B cell (primary cell): ENCODE data around the gene DNAJC4. TPM values are rescaled to one million over a fixed set of nuclear protein-coding genes. Genes with fewer than 3 reads are reported as not detected.
A peak's percentile ranks its signal among the peaks of the same experiment; 100 is the strongest.

Experiments used
- ATAC-seq: fragments of 200-7000 bp; cut with Tn5 transposase; one replicate; pipeline ENCODE4 v1.10.0; 2021; ENCODE audit warnings: low read depth, mild to moderate bottlenecking, moderate number of reproducible peaks, moderate library complexity
- CTCF ChIA-PET: fragments of 350-600 bp; sonication (Branson Sonifier 250); formaldehyde crosslinking; loops from one replicate; lab custom pipeline; 2021; ENCODE audit warnings: antibody characterized with exemption, inconsistent platforms; lab: Charles Lee
- POLR2A ChIA-PET: fragments of 350-600 bp; sonication (Branson Sonifier 250); formaldehyde crosslinking; loops from one replicate; lab custom pipeline; 2021; ENCODE audit warnings: antibody characterized with exemption; lab: Charles Lee
- DNase-seq: peaks from one replicate; pipeline ENCODE4 v3.0.0; 2013
- H2AFZ ChIP-seq: 2 replicates; pipeline ENCODE4 v1.6.1; 2012; ENCODE audit warnings: mild to moderate bottlenecking, low read depth, low read length; ENCODE audit not compliant: insufficient read depth, poor library complexity, severe bottlenecking
- H3K27ac ChIP-seq, 2 donors: 1 replicate in 1 of 2; 2 replicates in 1 of 2; pipeline ENCODE4 v1.5.1; 2012 to 2013; ENCODE audit warnings: low read length in 2 of 2, mild to moderate bottlenecking in 2 of 2, moderate library complexity in 1 of 2
- H3K27me3 ChIP-seq, 4 experiments: fragments of 200-600 bp in 1 of 4; sonication (generic) in 1 of 4; replicated peaks in 1 of 4; 1 replicate in 2 of 4; 2 replicates in 2 of 4; pipeline versions ENCODE4 v1.6.1 to v1.7.0; 2013 to 2016; ENCODE audit warnings: low read length in 3 of 4, mild to moderate bottlenecking in 2 of 4, mixed read lengths in 1 of 4, moderate library complexity in 1 of 4; ENCODE audit not compliant: insufficient read depth in 4 of 4, control insufficient read depth in 3 of 4; ENCODE audit errors: control extremely low read depth in 1 of 4
- H3K36me3 ChIP-seq, 2 experiments: replicated peaks in 1 of 2; 1 replicate in 1 of 2; 2 replicates in 1 of 2; pipeline versions ENCODE4 v1.6.1 to v1.7.1; 2013; ENCODE audit warnings: low read length in 1 of 2; ENCODE audit not compliant: insufficient read depth in 2 of 2, control insufficient read depth in 1 of 2; ENCODE audit errors: control extremely low read depth in 1 of 2, extremely low read depth in 1 of 2
- H3K4me1 ChIP-seq, 2 donors: fragments of 200-600 bp in 1 of 2; sonication (generic) in 1 of 2; 1 replicate in 1 of 2; 2 replicates in 1 of 2; pipeline versions ENCODE4 v1.5.1 to v1.6.1; 2013 to 2017; ENCODE audit warnings: low read length in 2 of 2; ENCODE audit not compliant: control insufficient read depth in 2 of 2, insufficient read depth in 2 of 2
- H3K4me2 ChIP-seq: replicated peaks from 2 replicates; pipeline ENCODE3; 2012; ENCODE audit warnings: mild to moderate bottlenecking, low read depth, low read length; ENCODE audit not compliant: poor library complexity, severe bottlenecking
- H3K4me3 ChIP-seq, 5 experiments: fragments of 200-600 bp in 1 of 5; sonication (generic) in 1 of 5; 1 replicate in 3 of 5; 2 replicates in 2 of 5; pipeline versions ENCODE4 v1.5.1 to v1.7.0; 2011 to 2016; ENCODE audit warnings: low read length in 4 of 5, mild to moderate bottlenecking in 4 of 5, low read depth in 2 of 5, control low read depth in 1 of 5, moderate library complexity in 1 of 5; ENCODE audit not compliant: insufficient read depth in 1 of 5; ENCODE audit errors: control extremely low read depth in 1 of 5, extremely low read depth in 1 of 5
- H3K79me2 ChIP-seq: fragments of 200-600 bp; sonication (generic); one replicate; pipeline ENCODE4 v1.6.0; 2016; ENCODE audit warnings: low read length; ENCODE audit not compliant: control insufficient read depth, insufficient read depth
- H3K9ac ChIP-seq: fragments of 200-600 bp; sonication (generic); 2 replicates; pipeline ENCODE4 v1.6.1; 2017; ENCODE audit warnings: mild to moderate bottlenecking, low read length, moderate library complexity
- H3K9me3 ChIP-seq, 3 donors: one replicate each; pipeline versions ENCODE4 v1.6.1 to v1.7.1; 2013; ENCODE audit warnings: low read length in 2 of 3; ENCODE audit not compliant: control insufficient read depth in 2 of 3, insufficient read depth in 1 of 3; ENCODE audit errors: control extremely low read depth in 1 of 3
- H4K20me1 ChIP-seq: 2 replicates; pipeline ENCODE4 v1.6.0; 2012; ENCODE audit warnings: mild to moderate bottlenecking, low read length; ENCODE audit not compliant: insufficient read depth, control insufficient read depth, poor library complexity, severe bottlenecking
- H3K27ac Mint-ChIP-seq: one replicate; pipeline ENCODE4 v1.8.0; 2021; ENCODE audit warnings: mixed read lengths
- H3K27me3 Mint-ChIP-seq: one replicate; pipeline ENCODE4 v1.8.0; 2021; ENCODE audit warnings: mixed read lengths
- H3K4me1 Mint-ChIP-seq: one replicate; pipeline ENCODE4 v1.8.0; 2021; ENCODE audit warnings: mixed read lengths
- H3K4me3 Mint-ChIP-seq: one replicate; pipeline ENCODE4 v1.8.0; 2021; ENCODE audit warnings: mixed read lengths
- H3K9me3 Mint-ChIP-seq: one replicate; pipeline ENCODE4 v1.8.0; 2022; ENCODE audit warnings: mixed read lengths; ENCODE audit not compliant: insufficient read depth
- CTCF ChIP-seq: fragments of 200-600 bp; IDR thresholded peaks from one replicate; pipeline ENCODE4 v1.8.0; 2022; ENCODE audit warnings: antibody characterized with exemption, mild to moderate bottlenecking
- EZH2 ChIP-seq: IDR thresholded peaks from 2 replicates; pipeline ENCODE4 v1.6.1; 2012; ENCODE audit warnings: borderline replicate concordance, low read depth, mild to moderate bottlenecking, moderate library complexity, low read length; ENCODE audit not compliant: insufficient read depth, poor library complexity, severe bottlenecking
- WGBS: methylation state at CpG from one replicate; pipeline ENCODE4 v1.1.5; 2013; ENCODE audit warnings: missing lambda C conversion rate; ENCODE audit not compliant: insufficient coverage; 5-methylcytosine and 5-hydroxymethylcytosine counted together
- intact Hi-C: fragments of 100-400 bp; cut with micrococcal nuclease; formaldehyde crosslinking; loops from one replicate; pipeline ENCODE4 v1.10.0; 2022
- polyA plus RNA-seq: library from polyadenylated mRNA; depleted of rRNA; stranded (reverse); fragments of >200 nt; gene quantifications from 2 replicates; pipeline ENCODE4 v1.2.3, GENCODE V29; 2012
- total RNA-seq, 2 donors: library from RNA; stranded (reverse); fragments of 120-200 nt in 1 of 2; gene quantifications; 1 replicate in 1 of 2; 2 replicates in 1 of 2; pipeline versions ENCODE4 v1.2.3 to v1.2.4, GENCODE V29; 2013 to 2022

The DNAJC4 gene
- total and polyA plus RNA-seq, 2 donors (not counting 1 experiment from before 2014, with no cell fraction given): 74.4 to 105 TPM

- ChIA-PET CTCF (interaction anchor here (0.7 to 5.2 kb wide), 12 partner anchors 10 to 129 kb away, joined by 3 to 70 read pairs (median 4); partner anchors contain the start of genes FERMT3, FKBP2 and PLCB3), POLR2A (interaction anchor here (0.5 to 6.3 kb wide), 15 partner anchors 8 to 1107 kb away, joined by 3 to 78 read pairs (median 3); partner anchors contain the start of genes ESRRA, FERMT3, FKBP2 and PPP1R14B)
- Histone ChIP-seq H3K79me2 (peaks cover 23% of the 10 kb centered on the region), H3K9me3 (no peaks in the 10 kb centered on the region), H3K27me3 (no peaks in the 10 kb centered on the region), H3K4me2 (peak overlapping the region; percentile 98), H2AFZ (peak overlapping the region; percentile 86), H3K9ac (peak overlapping the region; percentile 85), H3K36me3 (peaks cover 0 to 17% of the 10 kb centered on the region in 2 experiments), H3K4me3 (peak overlapping the region; percentile 32 to 97 (median 92)), H3K4me1 (peaks cover 30 to 47% of the 10 kb centered on the region in 2 donors), H4K20me1 (peaks cover 1% of the 10 kb centered on the region), H3K27ac (peak overlapping the region; percentile 82 to 86)
- no peaks in the 10 kb centered on the region for H3K27me3 Mint-ChIP-seq
- H3K9me3 Mint-ChIP-seq: no peaks in the 10 kb centered on the region
- intact Hi-C loops: loop anchor here (1.0 kb wide), 7 partner anchors 8 to 43 kb away; partner anchors contain the start of genes PLCB3, PPP1R14B and VEGFB
- peak overlapping the region; percentile 91 for H3K4me3 Mint-ChIP-seq
- TF ChIP-seq EZH2: no peak
- no peak for TF ChIP-seq CTCF
- under 1% methylated on average over 26 of the region's 26 CpGs for WGBS
- DNase-seq (peak; percentile 77), ATAC-seq (peak; percentile 19)
- H3K4me1 Mint-ChIP-seq: peaks cover 47% of the 10 kb centered on the region
- peak overlapping the region; percentile 93 for H3K27ac Mint-ChIP-seq
These were observed 3.8 kb upstream of the DNAJC4 start for GRCh38 chr11:64226507-64227051.
